ENCODE results near the gene ZBTB7C. TPM values are rescaled to one million over a fixed set of nuclear protein-coding genes. Genes with fewer than 3 reads are reported as not detected.

Gene ZBTB7C
- total and polyA plus RNA-seq, 2 of the 8 experiments (the other 6 are each of a cell fraction or from before 2014, with no cell fraction given), result 0.15 to 0.45 TPM

DNA sequence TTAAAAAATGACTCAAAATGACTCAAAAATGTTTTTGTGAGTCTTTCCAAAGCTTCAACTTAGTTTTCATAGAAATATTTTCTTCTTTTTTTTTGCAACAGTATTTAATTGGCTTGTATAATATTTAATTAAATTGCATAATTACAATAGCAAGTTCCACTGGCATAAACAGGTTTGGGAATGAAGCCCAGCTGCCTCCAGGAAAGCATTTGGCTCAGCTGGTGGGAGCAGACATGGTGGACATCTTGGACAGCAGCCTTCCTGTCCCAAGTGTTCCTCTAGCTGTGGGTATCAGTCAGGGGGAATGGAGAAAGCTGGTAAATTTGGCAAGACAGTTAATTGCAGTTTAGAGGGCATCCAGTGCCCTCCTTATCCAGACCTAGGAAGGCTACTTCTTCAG lies 213.4 kb downstream of the ZBTB7C start (continued):
- TF ChIP-seq, protein P1, sequence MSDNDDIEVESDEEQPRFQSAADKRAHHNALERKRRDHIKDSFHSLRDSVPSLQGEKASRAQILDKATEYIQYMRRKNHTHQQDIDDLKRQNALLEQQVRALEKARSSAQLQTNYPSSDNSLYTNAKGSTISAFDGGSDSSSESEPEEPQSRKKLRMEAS (IDR thresholded peaks at IDR 0.05), result no peak
- TF ChIP-seq RNF2 (IDR thresholded peaks at IDR 0.05; ENCODE audit: borderline replicate concordance, low read depth, low read length, missing control alignments, poor library complexity, severe bottlenecking), result no peak
